ENCODE results near the gene LRP8. TPM values are rescaled to one million over a fixed set of nuclear protein-coding genes. Genes with fewer than 3 reads are reported as not detected.
A peak's percentile ranks its signal among the peaks of the same experiment; 100 is the strongest.

Gene LRP8
- total and polyA plus RNA-seq, 9 of the 15 experiments (the other 6 are each of a cell fraction or from before 2014, with no cell fraction given): 7.1 to 56.1 (median 31.3) TPM

DNA sequence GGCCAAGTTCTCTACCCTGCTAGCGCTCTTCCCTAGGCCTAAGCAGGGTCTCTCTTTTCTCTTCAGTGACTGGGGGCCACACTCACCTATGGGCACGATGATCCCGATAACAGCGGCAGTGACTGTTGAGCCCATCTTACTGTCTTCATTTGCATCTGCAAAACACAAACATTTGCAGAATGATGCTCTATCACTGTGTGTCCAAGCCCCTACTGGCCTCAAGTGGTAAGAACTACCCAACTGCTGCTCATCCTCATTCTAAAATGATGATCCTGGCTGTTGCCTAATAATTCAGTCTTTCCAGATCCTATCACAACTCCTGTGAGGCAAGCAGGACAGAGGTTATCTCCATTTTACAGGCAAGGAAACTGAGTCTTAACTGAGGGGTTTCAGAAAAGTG, 72.8 kb downstream of the LRP8 start:
- peaks cover 0 to 6% of the 10 kb centered on the region in 2 experiments; a peak in 2 of 5 replicates for H3K4me1 ChIP-seq (replicated peaks in 1 of 2; ENCODE audit: control insufficient read depth in 2 of 2, insufficient read depth in 2 of 2, low read length in 2 of 2)
- H3K79me2 ChIP-seq (ENCODE audit: control insufficient read depth, insufficient read depth, low read length): no peaks in the 10 kb centered on the region
- peak; percentile 69 for ATAC-seq
- no peak overlapping the region for H3K9ac ChIP-seq (ENCODE audit: insufficient read depth in 1 of 2, low read depth in 2 of 2, low read length in 2 of 2)
- CTCF ChIA-PET (ENCODE audit: low intra/inter-chr PET ratio): no interaction called here
- H3K27ac ChIP-seq (ENCODE audit: extremely low read depth, low read depth, low read length): no peak overlapping the region
- H3K9me1 ChIP-seq (ENCODE audit: control insufficient read depth, insufficient read depth, low read length): peaks cover 4% of the 10 kb centered on the region
- POLR2A ChIA-PET: interaction anchor here (0.9 to 1.3 kb wide), 3 partner anchors 12 to 39 kb away, joined by 3 to 6 read pairs (median 6); no protein-coding TSS in a partner anchor
- no peak overlapping the region for H3K4me3 ChIP-seq
- intact Hi-C loops (cut with micrococcal nuclease): no loop called here
- H4K20me1 ChIP-seq (replicated peaks; ENCODE audit: control insufficient read depth, insufficient read depth, low read length): peaks cover 7% of the 10 kb centered on the region; the same call in 1 of the 2 replicates
- FAIRE-seq: no peak
- BruUV-seq (replicated peaks): no TSS peak
- peak in 2 of 4 experiments; percentile 38 to 44 for DNase-seq (ENCODE audit: extremely low read depth in 1 of 4, low spot score in 3 of 4)
- H2AFZ ChIP-seq (ENCODE audit: low read depth, low read length): no peak overlapping the region
- WGBS (ENCODE audit: insufficient coverage, low coverage, missing lambda C conversion rate): 98% methylated on average over 4 of the region's 4 CpGs
- in situ Hi-C loops (cut with MboI): no loop called here
- H3K9me3 ChIP-seq (replicated peaks; ENCODE audit: control insufficient read depth, insufficient read depth, low read depth, low read length): no peaks in the 10 kb centered on the region
- H3K27me3 ChIP-seq (ENCODE audit: control insufficient read depth in 2 of 2, insufficient read depth in 2 of 2, low read length in 2 of 2): no peaks in the 10 kb centered on the region
- peaks cover 94% of the 10 kb centered on the region for H3K36me3 ChIP-seq (ENCODE audit: control insufficient read depth, insufficient read depth, low read length)
- no peak overlapping the region for H3K4me2 ChIP-seq (ENCODE audit: insufficient read depth, low read length)
- TF ChIP-seq CEBPB (tag; IDR thresholded peaks at IDR 0.05): peak; percentile 54
- TF ChIP-seq, protein P1, sequence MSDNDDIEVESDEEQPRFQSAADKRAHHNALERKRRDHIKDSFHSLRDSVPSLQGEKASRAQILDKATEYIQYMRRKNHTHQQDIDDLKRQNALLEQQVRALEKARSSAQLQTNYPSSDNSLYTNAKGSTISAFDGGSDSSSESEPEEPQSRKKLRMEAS (CRISPR knock-in tag; IDR thresholded peaks at IDR 0.05): 0 out of 2 replicates have a peak, but pooled peaks have one; percentile 35
- TF ChIP-seq MTF1 (CRISPR knock-in tag; IDR thresholded peaks at IDR 0.05; ENCODE audit: borderline replicate concordance): no peak
- TF ChIP-seq, protein P2, sequence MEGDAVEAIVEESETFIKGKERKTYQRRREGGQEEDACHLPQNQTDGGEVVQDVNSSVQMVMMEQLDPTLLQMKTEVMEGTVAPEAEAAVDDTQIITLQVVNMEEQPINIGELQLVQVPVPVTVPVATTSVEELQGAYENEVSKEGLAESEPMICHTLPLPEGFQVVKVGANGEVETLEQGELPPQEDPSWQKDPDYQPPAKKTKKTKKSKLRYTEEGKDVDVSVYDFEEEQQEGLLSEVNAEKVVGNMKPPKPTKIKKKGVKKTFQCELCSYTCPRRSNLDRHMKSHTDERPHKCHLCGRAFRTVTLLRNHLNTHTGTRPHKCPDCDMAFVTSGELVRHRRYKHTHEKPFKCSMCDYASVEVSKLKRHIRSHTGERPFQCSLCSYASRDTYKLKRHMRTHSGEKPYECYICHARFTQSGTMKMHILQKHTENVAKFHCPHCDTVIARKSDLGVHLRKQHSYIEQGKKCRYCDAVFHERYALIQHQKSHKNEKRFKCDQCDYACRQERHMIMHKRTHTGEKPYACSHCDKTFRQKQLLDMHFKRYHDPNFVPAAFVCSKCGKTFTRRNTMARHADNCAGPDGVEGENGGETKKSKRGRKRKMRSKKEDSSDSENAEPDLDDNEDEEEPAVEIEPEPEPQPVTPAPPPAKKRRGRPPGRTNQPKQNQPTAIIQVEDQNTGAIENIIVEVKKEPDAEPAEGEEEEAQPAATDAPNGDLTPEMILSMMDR (IDR thresholded peaks at IDR 0.05 in 2 of 3, conservative IDR thresholded peaks at IDR 0.05 in 1 of 3; ENCODE audit: insufficient read depth in 2 of 3, low read depth in 1 of 3, low read length in 3 of 3): peak in 2 of 3 experiments; percentile 14 to 41; a peak in 1 of 6 replicates
- TF ChIP-seq RBM39 (optimal IDR thresholded peaks at IDR 0.05; ENCODE audit: low read depth, low read length): peak; percentile 51
- no peak for TF ChIP-seq CBX5 (IDR thresholded peaks at IDR 0.05; ENCODE audit: borderline replicate concordance, low read depth)

Measured in K562 (cell line).